Endothelial cell of umbilical vein (primary cell): ENCODE measurements around the gene ZNF106. TPM values are rescaled to one million over a fixed set of nuclear protein-coding genes. Genes with fewer than 3 reads are reported as not detected.

Experiments
- BruUV-seq: library from RNA; stranded (reverse); fragments of 400-500 nt; replicated peaks from 2 replicates; lab custom pipeline; 2021; lab: Mats Ljungman, UMichigan
- CTCF ChIA-PET: fragments of 300-600, 350-600 bp; sonication (Branson Sonifier 250); formaldehyde crosslinking; loops from one replicate; lab custom pipeline; 2021; ENCODE audit warnings: antibody characterized with exemption, inconsistent platforms; lab: Charles Lee
- POLR2A ChIA-PET: fragments of 300-600, 350-600 bp; sonication (Branson Sonifier 250); formaldehyde crosslinking; loops from one replicate; lab custom pipeline; 2021; ENCODE audit warnings: antibody characterized with exemption, inconsistent platforms; lab: Charles Lee
- DNase-seq: peaks from one replicate; pipeline ENCODE4 v3.0.0-alpha.2; 2011; ENCODE audit warnings: low read depth, low spot score
- FAIRE-seq: peaks from 2 replicates; lab custom pipeline; 2011; peaks lifted over from hg19 to GRCh38; lab: Jason Lieb, UNC
- H2AFZ ChIP-seq: 2 replicates; pipeline ENCODE4 v1.6.0; 2012; ENCODE audit warnings: low read depth, low read length, control low read depth, inconsistent platforms
- H3K27ac ChIP-seq: 2 replicates; pipeline ENCODE4 v1.5.1; 2011; ENCODE audit warnings: low read depth, mild to moderate bottlenecking, control low read depth, low read length, moderate library complexity; ENCODE audit not compliant: insufficient read depth
- H3K27me3 ChIP-seq, 2 experiments: 2 replicates each; pipeline versions ENCODE4 v1.6.0 to v1.6.1; 2011; ENCODE audit warnings: low read length in 2 of 2, mixed read lengths in 1 of 2; ENCODE audit not compliant: control insufficient read depth in 2 of 2, insufficient read depth in 2 of 2
- H3K36me3 ChIP-seq, 2 experiments: 2 replicates in 1 of 2; 3 replicates in 1 of 2; pipeline ENCODE4 v1.5.1; 2011; ENCODE audit warnings: low read length in 2 of 2, mild to moderate bottlenecking in 1 of 2, moderate library complexity in 1 of 2; ENCODE audit not compliant: control insufficient read depth in 2 of 2, insufficient read depth in 2 of 2; ENCODE audit errors: extremely low read depth in 1 of 2
- H3K4me1 ChIP-seq: 3 replicates; pipeline ENCODE4 v1.5.1; 2011; ENCODE audit warnings: mild to moderate bottlenecking, low read length; ENCODE audit not compliant: control insufficient read depth, insufficient read depth; ENCODE audit errors: extremely low read depth
- H3K4me2 ChIP-seq: 2 replicates; pipeline ENCODE4 v1.6.1; 2011; ENCODE audit warnings: low read length, control low read depth, mixed read lengths; ENCODE audit not compliant: insufficient read depth
- H3K4me3 ChIP-seq, 3 experiments: fragments of 200-600 bp in 1 of 3; sonication (generic), shearing (Covaris generic) in 1 of 3; replicated peaks in 1 of 3; 2 replicates each; pipeline ENCODE4 v1.5.1; 2011 to 2016; ENCODE audit warnings: control low read depth in 3 of 3, low read length in 3 of 3, mild to moderate bottlenecking in 2 of 3, inconsistent platforms in 1 of 3, low read depth in 1 of 3, moderate library complexity in 1 of 3; ENCODE audit not compliant: insufficient read depth in 1 of 3
- H3K79me2 ChIP-seq: 2 replicates; pipeline ENCODE4 v1.6.0; 2012; ENCODE audit warnings: low read length, inconsistent platforms; ENCODE audit not compliant: control insufficient read depth, insufficient read depth
- H3K9ac ChIP-seq: replicated peaks from 2 replicates; pipeline ENCODE3; 2011; ENCODE audit warnings: low read length, control low read depth; ENCODE audit not compliant: insufficient read depth; ENCODE audit errors: extremely low read depth
- H3K9me1 ChIP-seq: replicated peaks from 3 replicates; pipeline ENCODE4 v1.6.0; 2011; ENCODE audit warnings: mild to moderate bottlenecking, low read length; ENCODE audit not compliant: control insufficient read depth, insufficient read depth; ENCODE audit errors: extremely low read depth
- H3K9me3 ChIP-seq: replicated peaks from 2 replicates; pipeline ENCODE4 v1.5.1; 2012; ENCODE audit warnings: low read length, inconsistent platforms; ENCODE audit not compliant: control insufficient read depth, insufficient read depth
- H4K20me1 ChIP-seq: replicated peaks from 2 replicates; pipeline ENCODE3; 2011; ENCODE audit warnings: mild to moderate bottlenecking, low read length; ENCODE audit not compliant: control insufficient read depth, insufficient read depth; ENCODE audit errors: extremely low read depth
- CTCF ChIP-seq, 2 donors: IDR thresholded peaks; 1 replicate in 1 of 2; 2 replicates in 1 of 2; pipeline ENCODE4 v1.5.1; 2011; ENCODE audit warnings: low read length in 2 of 2, mild to moderate bottlenecking in 2 of 2, moderate library complexity in 2 of 2, control low read depth in 1 of 2, inconsistent platforms in 1 of 2, low read depth in 1 of 2; ENCODE audit not compliant: insufficient read depth in 1 of 2; ENCODE audit errors: extremely low read depth in 1 of 2
- EZH2 ChIP-seq: IDR thresholded peaks from 2 replicates; pipeline ENCODE4 v1.6.1; 2012; ENCODE audit warnings: borderline replicate concordance, low read depth, mild to moderate bottlenecking, moderate library complexity, low read length, inconsistent platforms; ENCODE audit not compliant: severe bottlenecking
- FOS ChIP-seq: IDR thresholded peaks from 2 replicates; pipeline ENCODE4 v1.6.1; 2011; ENCODE audit warnings: mild to moderate bottlenecking, low read length, moderate library complexity, borderline replicate concordance; ENCODE audit not compliant: insufficient read depth
- GATA2 ChIP-seq: IDR thresholded peaks from 2 replicates; pipeline ENCODE4 v1.7.0; 2011; ENCODE audit warnings: low read depth, mild to moderate bottlenecking, moderate library complexity, mixed read lengths, low read length; ENCODE audit not compliant: insufficient read length, insufficient read depth
- JUN ChIP-seq: IDR thresholded peaks from 2 replicates; pipeline ENCODE4 v1.6.1; 2011; ENCODE audit warnings: borderline replicate concordance, low read depth; ENCODE audit not compliant: insufficient read length, insufficient read depth
- MYC ChIP-seq: IDR thresholded peaks from one replicate; pipeline ENCODE4 v1.6.1; 2011; ENCODE audit warnings: mild to moderate bottlenecking, low read depth, low read length
- POLR2A ChIP-seq: IDR thresholded peaks from 2 replicates; pipeline ENCODE4 v1.6.1; 2012; ENCODE audit warnings: low read depth, mild to moderate bottlenecking, control low read depth, low read length
- POLR2AphosphoS5 ChIP-seq: IDR thresholded peaks from 2 replicates; pipeline ENCODE4 v1.6.1; 2012; ENCODE audit warnings: low read depth, mild to moderate bottlenecking, control low read depth, low read length, moderate library complexity; ENCODE audit not compliant: insufficient read depth
- dilution Hi-C: fragments of 300-500 bp; cut with MboI; formaldehyde crosslinking; loops from one replicate; pipeline ENCODE4 v1.15.0; 2019; ENCODE audit warnings: low sequenced_read_pairs; ENCODE audit not compliant: extremely low pct_ligation_motif_present
- intact Hi-C: fragments of 100-400 bp; cut with micrococcal nuclease; formaldehyde crosslinking; loops from one replicate; pipeline ENCODE4 v1.10.0; 2022
- polyA plus RNA-seq, 4 experiments: library from polyadenylated mRNA; depleted of rRNA in 3 of 4; stranded (reverse) in 3 of 4; unstranded in 1 of 4; fragments of >200 nt; gene quantifications; 2 replicates each; pipeline versions ENCODE4 v1.2.1 to v1.2.3, GENCODE V29; 2011 to 2012; ENCODE audit warnings: missing spikeins in 1 of 4
- total RNA-seq: library from RNA; stranded (reverse); gene quantifications from 2 replicates; pipeline ENCODE4 v1.2.3, GENCODE V29; 2021
- TF ChIP-seq, protein P1 (sequence below): IDR thresholded peaks from 2 replicates; pipeline ENCODE4 v1.6.1; 2011; ENCODE audit not compliant: insufficient read depth, insufficient read length

ZNF106 gene
- total and polyA plus RNA-seq, 2 donors (not counting 3 experiments of a cell fraction or from before 2014, with no cell fraction given): 18.9 to 53.5 TPM

DNA sequence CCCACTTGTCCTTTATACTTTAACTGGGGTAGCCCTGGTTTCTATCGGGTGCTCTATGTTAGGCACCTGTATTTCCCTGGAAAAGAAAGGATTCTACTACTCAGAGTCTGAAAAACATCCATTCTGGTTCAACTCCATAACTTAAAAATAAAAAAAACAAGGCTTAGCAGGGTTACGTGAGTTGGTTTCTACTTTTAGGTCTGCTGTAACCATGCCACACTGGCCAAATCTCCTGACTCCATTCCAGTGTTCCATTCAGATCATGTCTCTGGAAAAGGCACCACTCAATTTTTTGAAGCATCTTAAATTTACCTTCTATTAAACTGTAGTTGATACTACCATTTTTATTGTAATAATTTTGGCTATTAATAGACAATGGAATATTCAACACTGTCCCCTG lies 69.6 kb downstream of the ZNF106 start:
- intact Hi-C loops (no loop called here), dilution Hi-C loops (no loop called here)
- CTCF ChIA-PET: no interaction called here
- no peak overlapping the region for H3K4me2 ChIP-seq
- H3K4me1 ChIP-seq: no peaks in the 10 kb centered on the region
- no peaks in the 10 kb centered on the region for H3K79me2 ChIP-seq
- H2AFZ ChIP-seq: no peak overlapping the region
- H3K9me3 ChIP-seq: no peaks in the 10 kb centered on the region
- H3K27ac ChIP-seq: no peak overlapping the region
- TF ChIP-seq POLR2A (no peak), EZH2 (no peak), FOS (no peak), POLR2AphosphoS5 (no peak), GATA2 (no peak), MYC (no peak), CTCF (IDR thresholded peaks at IDR 0.05; ENCODE audit: extremely low read depth in 1 of 2, insufficient read depth in 1 of 2, low read depth in 1 of 2, low read length in 2 of 2) (no peak), JUN (no peak)
- TF ChIP-seq, protein P1, sequence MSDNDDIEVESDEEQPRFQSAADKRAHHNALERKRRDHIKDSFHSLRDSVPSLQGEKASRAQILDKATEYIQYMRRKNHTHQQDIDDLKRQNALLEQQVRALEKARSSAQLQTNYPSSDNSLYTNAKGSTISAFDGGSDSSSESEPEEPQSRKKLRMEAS: no peak
- no peak overlapping the region for H3K4me3 ChIP-seq
- no peak for DNase-seq
- H3K9ac ChIP-seq: no peak overlapping the region
- no peak for FAIRE-seq
- no peaks in the 10 kb centered on the region for H4K20me1 ChIP-seq
- H3K9me1 ChIP-seq: no peaks in the 10 kb centered on the region
- H3K27me3 ChIP-seq: no peaks in the 10 kb centered on the region
- peaks cover 19 to 21% of the 10 kb centered on the region in 2 experiments for H3K36me3 ChIP-seq
- BruUV-seq: no TSS peak
- POLR2A ChIA-PET: no interaction called here
